Activated CD4-positive, alpha-beta T cell treated with anti-CD3 and anti-CD28 coated beads, Interleukin-10, Interleukin-2, amounts not matched to agents 100 ng/mL and 50 ng/mL, durations not matched to agents 16 hours and 8 hours (primary cell): Measurements from ENCODE around the gene CNOT9.
"Not testable (repeated sequence)": the region's sequence is repeated elsewhere in the genome, so short reads cannot be mapped to it uniquely, and the experiment has no call there.

Experiments
- DNase-seq: peaks from one replicate; pipeline ENCODE4 v3.0.0-alpha.2; 2020

CNOT9 gene, protein sequence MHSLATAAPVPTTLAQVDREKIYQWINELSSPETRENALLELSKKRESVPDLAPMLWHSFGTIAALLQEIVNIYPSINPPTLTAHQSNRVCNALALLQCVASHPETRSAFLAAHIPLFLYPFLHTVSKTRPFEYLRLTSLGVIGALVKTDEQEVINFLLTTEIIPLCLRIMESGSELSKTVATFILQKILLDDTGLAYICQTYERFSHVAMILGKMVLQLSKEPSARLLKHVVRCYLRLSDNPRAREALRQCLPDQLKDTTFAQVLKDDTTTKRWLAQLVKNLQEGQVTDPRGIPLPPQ

DNA sequence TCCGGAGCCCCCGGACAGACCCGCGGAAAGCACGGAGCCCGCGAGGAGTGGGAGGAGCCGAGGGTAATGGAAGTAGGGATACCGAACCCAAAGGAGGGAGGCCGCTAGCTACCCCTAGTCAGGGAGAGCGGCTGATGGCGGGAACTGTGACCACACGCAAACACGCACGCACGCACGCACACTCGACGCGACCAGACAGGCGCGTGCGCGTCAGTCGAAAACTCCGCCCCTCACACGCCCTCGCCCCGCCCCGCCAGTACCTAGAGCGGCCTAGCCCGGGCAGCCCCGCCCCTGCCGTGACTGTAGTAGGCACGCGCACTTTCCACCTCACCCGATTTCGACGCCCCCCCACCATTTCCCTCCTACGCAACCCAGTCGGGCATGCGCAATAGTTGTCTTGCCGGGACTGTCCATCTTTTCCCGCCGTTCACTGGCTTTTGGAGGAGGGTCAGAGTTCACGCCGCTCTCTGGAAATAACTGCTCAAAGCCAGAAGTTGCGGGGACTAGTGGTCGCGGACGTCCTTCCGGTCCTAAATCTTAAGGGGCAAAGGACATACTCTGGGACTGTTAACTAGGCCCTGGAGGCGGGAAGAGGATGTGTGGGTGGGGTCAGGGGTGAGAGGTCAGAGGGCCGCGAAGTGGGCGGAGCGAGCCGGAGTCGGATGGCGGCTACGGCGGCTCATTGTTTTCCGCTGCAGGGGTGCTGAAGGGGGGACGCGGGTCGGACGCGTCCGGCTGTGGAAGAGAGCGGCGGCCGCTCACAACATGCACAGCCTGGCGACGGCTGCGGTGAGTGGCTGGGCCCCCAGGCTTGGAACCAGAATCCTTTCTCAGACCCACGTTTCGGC lies at the start of gene CNOT9, which contains the start of gene USP37:
Gene CNOT9 (plus strand): TSS at position 650 of the 848 bp plus-strand sequence. CDS start 116 bp downstream, at position 766.
Gene USP37 (minus strand): TSS at position 162 of the 848 bp plus-strand sequence. CDS start 9,698 bp downstream, outside the sequence.
- peak; percentile 100 for DNase-seq

DNA sequence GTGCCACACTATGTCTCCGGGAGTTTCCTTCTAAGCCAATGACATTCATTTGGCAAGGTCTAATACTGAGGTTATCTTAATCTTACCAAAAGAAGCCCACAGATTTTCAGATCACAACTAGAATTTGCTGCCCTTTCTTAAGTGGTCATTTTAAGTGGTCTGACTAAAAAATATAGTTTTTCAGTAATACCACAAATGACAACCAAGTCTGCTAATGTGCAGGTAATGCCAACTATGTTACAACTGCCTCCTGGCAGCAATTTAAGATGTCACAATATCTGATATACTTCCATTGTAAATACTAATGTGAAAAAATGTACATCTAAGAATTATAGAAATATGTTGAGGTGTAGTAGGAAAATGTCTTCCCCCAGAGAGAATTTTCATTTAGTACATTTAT lies 49.8 kb upstream of the CNOT9 start:
- DNase-seq: no peak

DNA sequence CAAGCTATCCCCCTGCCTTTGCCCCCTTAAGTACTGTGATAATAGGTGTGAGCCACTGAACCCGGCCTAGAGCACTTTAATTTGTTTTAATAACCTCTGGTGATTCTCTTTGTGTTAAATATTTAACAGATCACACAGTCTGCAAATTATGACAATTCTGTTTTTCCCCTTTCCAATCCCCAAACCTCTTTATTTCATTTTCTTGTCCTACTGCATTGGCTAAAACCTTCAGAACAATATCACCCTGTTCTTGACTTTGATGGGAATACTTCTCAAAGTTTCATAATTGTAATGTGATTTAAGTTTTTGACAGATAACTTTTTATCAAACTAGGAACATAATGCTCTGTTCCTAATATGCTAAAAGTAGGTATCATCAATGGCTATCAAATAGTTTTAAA lies 45.0 kb upstream of the CNOT9 start:
- no peak for DNase-seq

DNA sequence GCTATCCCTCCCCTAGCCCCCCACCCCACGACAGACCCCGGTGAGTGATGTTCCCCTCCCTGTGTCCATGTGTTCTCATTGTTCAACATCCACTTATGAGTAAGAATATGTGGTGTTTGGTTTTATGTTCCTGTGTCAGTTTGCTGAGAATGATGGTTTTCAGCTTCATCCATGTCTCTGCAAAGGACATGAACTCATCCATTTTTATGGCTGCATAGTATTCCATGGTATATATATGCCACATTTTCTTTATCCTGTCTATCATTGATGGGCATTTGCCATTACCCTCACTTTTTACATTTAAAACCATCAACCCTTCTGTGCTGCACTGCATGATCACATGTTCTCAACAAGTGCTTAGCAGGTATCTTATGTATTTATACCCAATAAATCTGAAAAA lies 40.2 kb upstream of the CNOT9 start:
- not testable (repeated sequence) for DNase-seq

DNA sequence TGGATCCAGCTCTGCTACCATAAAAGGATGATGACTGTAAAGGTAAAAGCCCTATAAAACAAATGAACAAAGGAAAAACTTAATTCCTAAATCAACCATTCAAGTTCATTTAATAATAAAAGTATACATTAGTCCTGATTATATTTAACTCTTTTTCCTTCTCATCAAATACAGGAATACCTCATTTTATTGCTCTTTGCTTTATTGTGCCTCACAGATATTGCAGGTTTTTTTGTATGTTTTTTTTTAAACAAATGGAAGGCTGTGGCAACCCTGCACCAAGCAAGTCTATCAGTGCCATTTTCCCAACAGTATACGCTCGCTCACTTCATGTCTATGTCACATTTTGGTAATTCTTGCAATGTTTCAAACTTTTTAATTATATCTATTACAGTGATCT lies 38.6 kb upstream of the CNOT9 start:
- no peak for DNase-seq

DNA sequence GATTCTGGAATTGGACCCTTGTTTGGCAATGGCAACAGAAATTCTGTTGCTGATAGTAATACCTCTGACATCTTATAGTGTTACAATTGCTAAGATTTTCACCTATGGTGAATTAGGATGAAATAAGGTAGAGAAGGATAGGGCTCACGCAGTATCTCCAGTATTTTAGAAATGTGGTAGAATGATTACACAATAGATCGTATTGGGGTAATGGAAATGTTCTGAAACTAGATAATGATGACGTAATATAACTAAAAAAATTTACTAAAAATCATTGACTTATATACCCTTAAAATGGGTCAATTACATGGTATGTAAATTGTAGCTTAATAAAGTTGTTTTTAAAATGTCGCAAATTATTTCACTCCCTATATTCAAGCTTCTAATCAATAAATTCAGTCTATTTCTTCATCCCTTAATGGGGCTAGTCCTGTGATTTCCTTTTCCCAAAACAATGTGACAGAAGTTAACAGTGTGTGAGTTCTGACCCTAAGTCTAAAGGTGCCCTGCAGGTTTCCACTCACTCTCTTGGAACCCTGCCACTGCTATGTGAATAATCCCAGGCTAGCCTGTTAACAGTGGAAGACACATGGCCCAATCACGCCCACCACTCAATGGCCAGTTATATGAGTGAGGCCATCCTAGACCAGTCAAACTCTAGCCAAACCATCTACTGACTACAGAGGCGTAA lies 31.7 kb upstream of the CNOT9 start:
- DNase-seq: no peak

DNA sequence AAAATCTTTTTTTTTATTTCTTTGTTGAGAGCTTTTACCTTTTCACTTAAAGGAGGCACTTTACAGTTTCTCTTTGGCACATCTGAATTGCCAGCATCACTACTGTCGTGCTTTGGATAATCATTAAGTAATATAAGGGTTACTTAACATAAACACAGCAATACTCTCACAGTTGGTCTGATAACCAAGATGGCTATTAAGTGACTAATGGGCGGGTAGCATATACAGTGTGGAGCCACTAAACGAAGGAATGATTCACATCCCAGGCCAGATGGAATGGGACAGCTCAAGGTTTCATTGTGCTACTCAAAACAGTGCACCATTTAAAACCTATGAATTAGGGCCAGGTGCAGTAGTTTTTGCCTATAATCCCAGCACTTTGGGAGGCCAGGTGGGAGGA lies 28.6 kb upstream of the CNOT9 start:
- DNase-seq: no peak

DNA sequence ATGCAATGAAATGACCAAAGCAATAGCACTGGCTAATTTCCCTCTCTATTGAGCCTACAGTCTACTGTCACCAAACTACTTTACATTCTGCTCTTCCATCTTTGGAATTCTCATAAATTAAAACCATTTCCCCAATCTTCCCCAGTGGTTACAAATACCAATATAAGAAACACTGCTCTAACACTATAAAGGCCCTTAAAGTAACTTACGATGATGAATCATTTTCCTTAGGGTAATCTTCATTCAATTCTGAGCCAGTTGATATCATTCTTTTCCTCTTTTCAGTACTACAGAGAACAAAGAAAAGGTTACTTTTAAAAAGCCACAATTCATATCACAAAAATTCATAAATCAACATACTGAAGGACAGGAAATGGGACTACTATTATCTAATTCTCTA lies 22.6 kb upstream of the CNOT9 start:
- no peak for DNase-seq

DNA sequence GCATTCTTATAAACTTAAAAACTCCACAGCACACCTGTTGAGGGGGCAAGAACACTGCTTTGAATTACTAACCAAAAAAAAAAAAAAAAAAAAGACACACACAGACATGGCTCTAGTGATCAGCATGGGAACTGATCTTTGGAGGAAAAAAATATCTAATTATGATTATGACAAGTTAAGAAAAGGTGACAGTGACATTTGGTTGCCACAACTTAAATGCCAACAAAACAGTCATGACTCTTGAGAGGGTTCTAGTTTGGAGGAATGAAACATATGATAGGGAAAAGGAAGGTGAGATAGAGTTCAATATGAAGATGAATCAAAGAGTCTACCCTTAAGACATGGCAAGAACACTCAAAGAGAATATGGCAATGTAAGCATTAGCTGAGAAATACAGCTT lies 21.1 kb upstream of the CNOT9 start:
- no peak for DNase-seq

DNA sequence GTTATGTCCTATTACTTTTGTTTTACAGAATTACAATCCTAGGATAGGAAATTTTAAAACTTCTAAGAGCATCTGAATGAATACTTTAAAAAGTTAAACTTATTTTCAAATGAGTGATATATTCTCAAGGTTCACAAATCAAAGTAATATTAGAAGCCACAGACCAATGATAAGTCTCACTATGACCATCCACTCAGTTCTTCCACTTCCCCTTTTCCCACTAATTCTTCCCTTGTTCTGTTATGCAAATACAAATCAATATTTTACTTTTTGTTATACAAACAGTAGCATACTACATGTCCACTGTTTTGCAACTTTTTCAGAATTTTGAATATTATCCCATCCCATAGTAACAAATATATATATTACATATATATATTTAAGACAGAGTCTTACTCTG lies 20.7 kb upstream of the CNOT9 start:
- DNase-seq: no peak

DNA sequence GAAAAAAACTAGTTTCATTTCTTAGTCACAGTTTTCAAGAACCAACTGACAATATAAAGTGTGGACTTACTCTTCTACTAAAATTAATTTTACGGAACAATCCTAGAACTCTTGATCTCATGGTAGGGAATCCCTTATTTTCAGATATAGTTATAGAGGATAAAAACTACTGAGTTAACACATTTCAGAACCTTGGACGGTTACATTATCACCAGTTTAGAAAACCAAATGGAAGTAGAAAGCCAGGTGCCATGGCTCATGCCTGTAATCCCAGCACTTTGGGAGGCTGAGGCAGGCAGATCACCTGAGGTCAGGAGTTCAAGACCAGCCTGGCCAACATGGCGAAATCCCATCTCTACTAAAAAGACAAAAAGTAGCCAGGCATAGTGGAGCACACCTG lies 14.4 kb upstream of the CNOT9 start:
- not testable (repeated sequence) for DNase-seq

DNA sequence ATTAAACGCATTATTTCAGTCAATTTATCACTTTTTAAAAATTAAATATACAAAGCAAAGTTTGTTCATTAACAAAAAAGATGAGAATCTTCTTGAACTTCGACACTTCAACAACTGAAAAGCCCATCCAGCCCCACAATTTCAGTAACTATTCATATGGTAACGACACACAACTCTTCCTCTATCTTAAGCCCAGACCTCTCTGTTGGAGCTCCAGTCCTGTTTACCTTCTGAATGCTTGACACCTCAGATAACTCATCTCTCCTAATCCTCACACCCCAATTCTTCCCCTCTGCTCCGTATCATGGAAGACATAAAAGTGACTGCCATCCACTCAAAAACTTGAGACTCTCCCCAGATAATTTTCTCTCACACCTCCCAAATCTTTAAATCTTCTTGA lies 13.1 kb upstream of the CNOT9 start:
- no peak for DNase-seq

DNA sequence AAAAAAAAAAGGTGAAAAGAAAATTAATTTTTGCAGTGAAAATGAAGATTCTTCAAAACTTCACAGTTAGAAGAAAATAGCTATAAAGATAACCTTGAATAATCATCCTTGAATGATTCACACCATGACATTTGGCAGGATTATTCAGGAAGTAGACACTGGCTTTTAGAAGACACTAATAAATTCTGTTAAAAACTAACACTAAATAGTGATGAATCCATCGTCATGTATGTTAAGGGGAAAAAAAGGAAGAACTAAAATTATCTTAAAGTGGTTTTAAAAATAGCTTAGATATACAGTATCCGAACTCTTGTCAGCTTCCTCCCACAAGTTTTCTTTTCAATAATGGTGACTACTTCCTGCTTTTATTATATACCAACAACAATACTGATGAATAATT lies 10.7 kb upstream of the CNOT9 start:
- no peak for DNase-seq

DNA sequence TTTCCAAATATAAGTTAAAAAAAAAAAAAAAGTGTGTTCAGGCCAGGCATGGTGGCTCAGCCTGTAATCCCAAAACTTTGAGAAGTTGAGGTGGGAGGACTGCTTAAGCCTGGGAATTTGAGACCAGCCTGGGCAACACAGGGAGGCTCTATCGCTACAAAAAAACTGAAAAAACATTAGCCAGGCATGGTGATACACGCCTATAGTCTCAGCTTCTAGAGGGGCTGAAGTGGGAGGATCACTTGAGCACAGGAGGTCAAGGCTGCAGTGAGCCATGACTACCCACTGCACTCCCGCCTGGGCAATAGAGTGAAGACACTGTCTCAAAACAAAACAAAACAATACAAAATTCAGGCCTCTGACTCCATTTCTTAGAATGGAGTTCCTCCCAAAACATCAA lies 9.7 kb upstream of the CNOT9 start:
- no peak for DNase-seq

DNA sequence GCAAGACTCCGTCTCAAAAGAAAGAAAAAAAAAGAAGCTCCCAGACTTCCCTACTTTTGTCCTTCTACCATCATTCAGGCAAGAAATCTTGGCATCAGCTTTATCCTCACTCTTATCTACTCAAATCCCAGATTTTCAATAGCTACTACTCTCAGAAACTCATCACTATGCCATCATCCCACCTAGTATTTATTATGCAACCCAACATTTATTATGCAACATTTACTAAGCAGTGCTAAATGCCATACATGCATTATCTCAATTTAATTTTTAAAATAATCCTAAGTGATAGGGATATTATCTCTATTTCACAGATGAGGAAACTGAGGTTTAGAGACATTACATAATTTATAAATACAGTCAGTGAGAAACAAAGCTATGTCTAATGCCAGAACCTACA lies 4.6 kb upstream of the CNOT9 start:
- no peak for DNase-seq

DNA sequence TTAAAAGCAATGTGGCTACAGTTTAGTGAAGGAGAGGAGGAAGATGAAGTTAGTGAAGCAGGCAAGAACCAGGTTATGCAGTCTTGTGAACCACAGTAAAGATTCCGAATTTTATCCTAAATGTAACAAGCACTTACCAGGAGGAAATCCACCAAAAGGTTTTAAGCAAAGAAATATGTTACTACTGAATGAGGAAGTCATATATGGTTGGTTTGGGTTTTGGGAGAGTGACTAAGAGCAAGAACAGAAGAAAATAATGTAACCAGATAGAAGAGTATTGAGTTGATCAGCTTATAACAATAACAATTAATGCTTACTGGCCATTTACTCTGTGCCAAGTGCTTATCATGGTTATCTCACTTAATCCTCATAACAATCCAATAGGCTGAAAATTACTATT lies 2.3 kb upstream of the CNOT9 start:
- DNase-seq: no peak

DNA sequence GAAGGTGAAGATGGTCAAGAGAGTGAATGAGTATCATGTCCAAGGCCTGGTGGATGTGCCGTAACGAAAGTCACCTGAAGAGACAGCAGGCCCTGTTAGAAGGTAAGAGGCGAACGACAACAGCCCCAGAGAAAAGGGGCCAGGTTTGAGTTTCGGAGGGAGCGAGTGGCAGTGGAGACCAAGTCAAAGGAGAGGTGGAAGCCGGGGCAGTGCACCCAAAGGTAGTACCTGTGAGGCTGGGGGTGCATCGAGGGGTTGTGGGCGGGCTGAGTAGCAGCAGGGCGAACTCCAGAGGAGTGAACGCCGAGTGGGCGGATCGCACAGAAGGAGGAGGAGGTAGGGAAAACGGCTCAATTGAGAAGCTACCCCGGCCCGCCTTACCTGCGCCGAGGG lies 846 bp upstream of the CNOT9 start:
- DNase-seq: no peak

DNA sequence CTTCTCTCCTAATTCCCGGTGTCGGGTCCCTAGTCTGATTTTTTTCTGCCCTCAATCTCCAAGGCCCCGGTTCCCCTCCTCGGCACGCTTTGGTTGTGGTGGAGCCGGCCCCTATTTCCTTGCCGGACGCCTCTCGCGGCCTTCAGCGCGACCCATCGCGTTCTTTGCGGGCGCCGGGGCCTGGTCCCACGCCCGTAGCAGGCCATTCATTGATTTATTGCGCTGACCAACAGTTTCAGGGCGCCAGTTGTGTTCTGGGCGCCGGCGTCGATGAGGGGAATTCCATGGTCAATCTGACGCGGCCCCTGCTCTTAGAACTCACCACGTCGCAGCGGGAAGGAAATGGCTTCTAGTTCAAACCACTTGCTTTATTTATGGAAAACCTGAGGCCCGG lies 396 bp downstream of the CNOT9 start:
- DNase-seq: peak; percentile 65

DNA sequence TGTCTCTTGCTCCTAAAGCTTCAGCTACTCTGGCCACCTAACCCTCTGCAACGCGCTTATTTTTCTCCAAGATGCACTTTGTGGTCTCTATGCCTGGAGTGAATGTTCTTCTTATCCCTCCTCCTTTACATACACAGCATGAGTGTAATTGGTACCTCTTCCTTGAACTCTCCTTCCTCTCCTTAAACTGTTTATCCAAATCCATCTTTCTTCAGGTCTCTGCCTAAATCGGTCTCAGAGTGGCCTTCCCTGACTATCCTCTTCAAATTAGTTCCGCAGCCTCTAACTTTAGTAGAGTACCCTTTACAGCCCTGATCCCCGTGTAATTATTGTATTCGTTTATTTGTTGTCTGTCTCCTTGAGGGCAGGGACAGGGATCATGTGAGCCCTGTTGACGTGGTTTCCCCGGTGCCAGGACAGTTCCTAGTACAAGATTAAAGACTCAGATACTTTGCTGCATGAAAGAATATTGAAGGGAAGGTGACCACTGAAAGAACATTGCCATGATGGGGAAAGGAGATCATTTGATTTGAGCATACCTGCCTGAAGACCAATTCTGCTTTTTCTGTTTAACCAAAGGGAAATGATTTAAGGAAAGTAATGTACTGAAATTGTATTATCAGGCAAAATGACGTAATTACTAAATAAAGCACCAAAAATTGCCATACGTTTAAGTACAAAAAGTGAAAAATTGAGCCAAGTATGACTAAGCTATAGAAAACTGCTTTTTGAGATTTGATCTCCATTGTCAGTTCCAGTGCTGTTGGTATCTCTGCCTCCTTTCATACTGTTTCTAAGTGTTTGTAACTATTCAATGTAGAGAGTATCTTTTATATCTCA lies 1.2 kb downstream of the CNOT9 start:
- peak; percentile 31 for DNase-seq

DNA sequence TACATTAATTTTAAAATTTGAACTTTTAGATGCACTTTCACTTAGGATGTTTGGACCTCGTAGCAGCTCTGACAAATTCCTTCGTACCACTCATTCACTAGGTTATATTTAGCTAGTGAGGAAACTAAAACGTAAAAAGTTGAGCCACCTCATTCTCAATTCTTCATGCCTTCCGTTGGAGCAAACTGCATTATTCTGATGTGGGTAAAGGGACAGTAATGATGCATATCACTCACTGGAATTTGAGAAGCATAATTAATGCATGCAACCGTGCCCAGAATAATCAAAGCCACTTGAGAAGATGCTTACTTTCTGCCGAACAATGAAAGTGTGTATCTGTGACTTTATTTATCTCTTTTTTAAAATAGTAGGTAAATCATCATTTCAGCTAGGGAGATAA lies 2.2 kb downstream of the CNOT9 start:
- DNase-seq: peak; percentile 10

DNA sequence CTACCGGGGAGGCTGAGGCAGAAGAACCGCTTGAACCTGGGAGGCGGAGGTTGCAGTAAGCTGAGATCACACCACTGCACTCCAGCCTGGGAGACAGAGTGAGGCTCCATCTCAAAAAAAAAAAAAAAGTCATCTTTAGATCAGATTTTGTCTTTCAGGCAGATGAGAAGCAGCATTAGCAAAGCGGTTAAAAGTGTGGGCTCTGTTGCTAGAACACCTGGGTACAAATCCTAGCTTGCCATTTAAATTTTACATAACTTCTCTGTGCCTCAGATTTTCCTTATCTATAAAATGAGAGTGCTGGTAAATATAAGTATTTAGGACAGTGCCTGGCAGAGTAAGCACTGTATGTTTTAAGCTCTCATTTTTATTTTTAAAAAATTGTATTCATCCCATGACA lies 8.2 kb downstream of the CNOT9 start:
- DNase-seq: no peak

DNA sequence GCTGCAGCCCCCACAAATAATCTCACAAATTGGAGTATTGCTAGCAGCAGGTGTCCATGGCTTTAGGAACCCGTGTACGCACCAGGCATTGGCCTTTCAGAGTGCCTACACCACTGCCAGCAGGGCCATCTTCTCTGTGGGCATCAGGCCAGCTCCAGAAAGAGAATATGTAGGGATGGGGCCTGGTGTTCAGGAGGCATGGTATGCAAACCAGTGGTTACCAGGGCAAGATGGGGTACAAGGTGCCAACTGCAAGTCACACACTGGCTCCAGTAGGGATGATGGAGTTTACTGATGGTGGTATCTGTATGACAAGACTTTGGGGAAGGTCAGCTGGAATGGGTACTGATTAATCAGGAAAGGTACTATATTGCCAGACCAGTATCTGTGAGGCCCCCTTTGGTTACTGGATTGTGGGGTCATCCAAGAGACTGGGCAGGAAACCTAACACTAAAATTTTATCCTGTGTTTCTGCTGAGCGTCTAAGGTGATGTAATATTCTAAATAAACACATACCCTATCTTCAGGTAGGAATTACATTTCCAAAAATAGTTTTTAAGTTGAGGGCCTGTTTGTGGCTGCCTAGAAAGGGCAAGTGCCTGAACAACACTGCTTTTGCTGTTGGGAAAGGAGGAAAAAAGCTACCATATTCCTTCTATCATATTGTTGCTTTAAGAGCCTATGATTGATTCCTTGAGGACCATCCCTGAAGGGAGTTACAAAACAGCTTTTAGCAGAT lies 9.0 kb downstream of the CNOT9 start:
- DNase-seq: no peak
